Measurements from ENCODE around the gene RPL13A. TPM values are rescaled to one million over a fixed set of nuclear protein-coding genes. Genes with fewer than 3 reads are reported as not detected.

RPL13A gene
- total and polyA plus RNA-seq, 2 donors (not counting 3 experiments of a cell fraction or from before 2014, with no cell fraction given): 2,291 to 4,148 TPM

- Histone ChIP-seq H3K36me3 (ENCODE audit: control insufficient read depth in 2 of 2, extremely low read depth in 1 of 2, insufficient read depth in 2 of 2, low read length in 2 of 2) (peaks cover 28 to 34% of the 10 kb centered on the region in 2 experiments), H3K4me1 (ENCODE audit: control insufficient read depth, extremely low read depth, insufficient read depth, low read length) (peaks cover 12% of the 10 kb centered on the region), H3K9me1 (replicated peaks; ENCODE audit: control insufficient read depth, extremely low read depth, insufficient read depth, low read length) (no peaks in the 10 kb centered on the region), H4K20me1 (replicated peaks; ENCODE audit: control insufficient read depth, extremely low read depth, insufficient read depth, low read length) (peaks cover 5% of the 10 kb centered on the region), H3K4me3 (replicated peaks in 1 of 3; ENCODE audit: insufficient read depth in 1 of 3, low read depth in 1 of 3, low read length in 3 of 3) (peak overlapping the region; percentile 60 to 94 (median 90)), H2AFZ (ENCODE audit: low read depth, low read length) (no peak overlapping the region), H3K4me2 (ENCODE audit: insufficient read depth, low read length) (peak overlapping the region; percentile 96), H3K27ac (ENCODE audit: insufficient read depth, low read depth, low read length) (peak overlapping the region; percentile 89), H3K9me3 (replicated peaks; ENCODE audit: control insufficient read depth, insufficient read depth, low read length) (no peaks in the 10 kb centered on the region), H3K79me2 (ENCODE audit: control insufficient read depth, insufficient read depth, low read length) (peaks cover 40% of the 10 kb centered on the region), H3K27me3 (ENCODE audit: control insufficient read depth in 2 of 2, insufficient read depth in 2 of 2, low read length in 2 of 2) (no peaks in the 10 kb centered on the region), H3K9ac (replicated peaks; ENCODE audit: extremely low read depth, insufficient read depth, low read length) (peak overlapping the region; percentile 100)
- TF ChIP-seq POLR2A (IDR thresholded peaks at IDR 0.05; ENCODE audit: low read depth, low read length) (peak; percentile 74), POLR2AphosphoS5 (IDR thresholded peaks at IDR 0.05; ENCODE audit: insufficient read depth, low read depth, low read length) (peak; percentile 12), JUN (IDR thresholded peaks at IDR 0.05; ENCODE audit: borderline replicate concordance, insufficient read depth, insufficient read length, low read depth) (no peak), MYC (IDR thresholded peaks at IDR 0.05; ENCODE audit: low read depth, low read length) (peak; percentile 1)
- dilution Hi-C loops (cut with MboI; ENCODE audit: extremely low pct_ligation_motif_present, low sequenced_read_pairs) (no loop called here), intact Hi-C loops (cut with micrococcal nuclease) (no loop called here)
- TSS peak; percentile 17 for BruUV-seq (replicated peaks)
- FAIRE-seq (no peak), DNase-seq (ENCODE audit: low read depth, low spot score) (peak; percentile 35)
- POLR2A ChIA-PET: interaction anchor here (0.6 to 1.4 kb wide), 7 partner anchors 8 to 189 kb away, joined by 3 to 5 read pairs (median 3); partner anchors contain the start of genes PRMT1, RPS11 and RRAS
- CTCF ChIA-PET: interaction anchor here (1.0 kb wide), 1 partner anchor 9 kb away, joined by 3 read pairs; no protein-coding TSS in a partner anchor
These were observed 846 bp downstream of the RPL13A start for GRCh38 chr19:49488046-49488862.

- POLR2A ChIA-PET: interaction anchor here (1.0 to 1.4 kb wide), 2 partner anchors 10 to 13 kb away, joined by 3 to 4 read pairs; no protein-coding TSS in a partner anchor
- peaks cover 40% of the 10 kb centered on the region for H3K79me2 ChIP-seq (ENCODE audit: control insufficient read depth, insufficient read depth, low read length)
These were observed 1.6 kb downstream of the RPL13A start for GRCh38 chr19:49488863-49489537.

More at GRCh38 chr19:49488863-49489537, 1.6 kb downstream of the RPL13A start:
- peak overlapping the region; percentile 89 for H3K27ac ChIP-seq (ENCODE audit: insufficient read depth, low read depth, low read length)
- no peaks in the 10 kb centered on the region for H3K9me1 ChIP-seq (replicated peaks; ENCODE audit: control insufficient read depth, extremely low read depth, insufficient read depth, low read length)
- FAIRE-seq (peak; percentile 43), DNase-seq (ENCODE audit: low read depth, low spot score) (no peak)
- H3K9ac ChIP-seq (replicated peaks; ENCODE audit: extremely low read depth, insufficient read depth, low read length): peak overlapping the region; percentile 100
- TF ChIP-seq GATA2 (IDR thresholded peaks at IDR 0.05; ENCODE audit: insufficient read depth, insufficient read length, low read depth, low read length): no peak
- no peak for TF ChIP-seq MYC (IDR thresholded peaks at IDR 0.05; ENCODE audit: low read depth, low read length)
- TF ChIP-seq JUN (IDR thresholded peaks at IDR 0.05; ENCODE audit: borderline replicate concordance, insufficient read depth, insufficient read length, low read depth): no peak
- no peak for TF ChIP-seq POLR2A (IDR thresholded peaks at IDR 0.05; ENCODE audit: low read depth, low read length)
- TF ChIP-seq MAX (IDR thresholded peaks at IDR 0.05; ENCODE audit: insufficient read depth, insufficient read length): no peak
- TF ChIP-seq POLR2AphosphoS5 (IDR thresholded peaks at IDR 0.05; ENCODE audit: insufficient read depth, low read depth, low read length): no peak
- TF ChIP-seq EZH2 (IDR thresholded peaks at IDR 0.05; ENCODE audit: borderline replicate concordance, low read depth, low read length, severe bottlenecking): no peak
- TF ChIP-seq FOS (IDR thresholded peaks at IDR 0.05; ENCODE audit: borderline replicate concordance, insufficient read depth, low read length): no peak
- no peak for TF ChIP-seq CTCF (IDR thresholded peaks at IDR 0.05; ENCODE audit: extremely low read depth in 1 of 2, insufficient read depth in 1 of 2, low read depth in 1 of 2, low read length in 2 of 2)
- H3K4me1 ChIP-seq (ENCODE audit: control insufficient read depth, extremely low read depth, insufficient read depth, low read length): peaks cover 12% of the 10 kb centered on the region
- peaks cover 28 to 34% of the 10 kb centered on the region in 2 experiments for H3K36me3 ChIP-seq (ENCODE audit: control insufficient read depth in 2 of 2, extremely low read depth in 1 of 2, insufficient read depth in 2 of 2, low read length in 2 of 2)
- dilution Hi-C loops (cut with MboI; ENCODE audit: extremely low pct_ligation_motif_present, low sequenced_read_pairs): no loop called here
- no TSS peak for BruUV-seq (replicated peaks)
- no peaks in the 10 kb centered on the region for H3K27me3 ChIP-seq (ENCODE audit: control insufficient read depth in 2 of 2, insufficient read depth in 2 of 2, low read length in 2 of 2)
- H3K4me2 ChIP-seq (ENCODE audit: insufficient read depth, low read length): peak overlapping the region; percentile 96
- no peak overlapping the region for H2AFZ ChIP-seq (ENCODE audit: low read depth, low read length)
- peaks cover 5% of the 10 kb centered on the region for H4K20me1 ChIP-seq (replicated peaks; ENCODE audit: control insufficient read depth, extremely low read depth, insufficient read depth, low read length)
- intact Hi-C loops (cut with micrococcal nuclease): no loop called here
- H3K4me3 ChIP-seq (replicated peaks in 1 of 3; ENCODE audit: insufficient read depth in 1 of 3, low read depth in 1 of 3, low read length in 3 of 3): peak overlapping the region; percentile 60 to 94 (median 90)
- CTCF ChIA-PET: interaction anchor here (1.0 to 1.2 kb wide), 2 partner anchors 10 to 13 kb away, joined by 3 to 4 read pairs; no protein-coding TSS in a partner anchor
- no peaks in the 10 kb centered on the region for H3K9me3 ChIP-seq (replicated peaks; ENCODE audit: control insufficient read depth, insufficient read depth, low read length)
